ENCODE results near the gene TASP1. TPM values are rescaled to one million over a fixed set of nuclear protein-coding genes. Genes with fewer than 3 reads are reported as not detected.
"Not testable (repeated sequence)": the region's sequence is repeated elsewhere in the genome, so short reads cannot be mapped to it uniquely, and the experiment has no call there.

TASP1 gene
- total RNA-seq, 4 donors from 2014 or later: 14.3 to 17.1 (median 15.6) TPM

- H3K27ac ChIP-seq: no peak overlapping the region
- no peaks in the 10 kb centered on the region for H3K27me3 ChIP-seq
Measured at GRCh38 chr20:13486694-13487093, 152.0 kb downstream of the TASP1 start.

GRCh38 chr20:13485576-13485975 lies 153.2 kb downstream of the TASP1 start:
- H3K36me3 ChIP-seq: peaks cover 0 to 26% (median 0%) of the 10 kb centered on the region in 3 donors
- 40 to 47% methylated on average over 3 of the region's 3 CpGs for WGBS, 2 donors
- DNase-seq (ENCODE audit: low spot score in 2 of 2): no peak
- TF ChIP-seq CTCF (IDR thresholded peaks at IDR 0.05) (no peak), EP300 (IDR thresholded peaks at IDR 0.05) (no peak), POLR2A (IDR thresholded peaks at IDR 0.05) (no peak)
- peaks cover 0 to 7% (median 0%) of the 10 kb centered on the region in 4 donors for H3K9me3 ChIP-seq
- peaks cover 0 to 4% (median under 1%) of the 10 kb centered on the region in 4 donors for H3K4me1 ChIP-seq
- H3K27ac ChIP-seq: no peak overlapping the region
- H3K27me3 ChIP-seq: no peaks in the 10 kb centered on the region
- no peak overlapping the region for H3K4me3 ChIP-seq

More at GRCh38 chr20:13486694-13487093, 152.0 kb downstream of the TASP1 start:
- 77 to 95% methylated on average over 5 of the region's 5 CpGs for WGBS, 2 donors
- peaks cover 0 to 15% (median 0%) of the 10 kb centered on the region in 3 donors for H3K36me3 ChIP-seq
- no peak for DNase-seq (ENCODE audit: low spot score in 2 of 2)
- H3K9me3 ChIP-seq: peaks cover 0 to 7% (median 0%) of the 10 kb centered on the region in 4 donors
- no peak overlapping the region for H3K4me3 ChIP-seq
- TF ChIP-seq POLR2A (IDR thresholded peaks at IDR 0.05) (no peak), CTCF (IDR thresholded peaks at IDR 0.05) (no peak), EP300 (IDR thresholded peaks at IDR 0.05) (no peak)
- H3K4me1 ChIP-seq: peaks cover 0 to 15% (median 6%) of the 10 kb centered on the region in 4 donors

GRCh38 chr20:13485019-13485418 lies 153.7 kb downstream of the TASP1 start:
- not testable (repeated sequence) for DNase-seq (ENCODE audit: low spot score in 2 of 2); H3K27me3 ChIP-seq; H3K4me1 ChIP-seq; H3K4me3 ChIP-seq; H3K27ac ChIP-seq; H3K9me3 ChIP-seq
- peaks cover 0 to 31% (median 0%) of the 10 kb centered on the region in 3 donors for H3K36me3 ChIP-seq
- WGBS, 2 donors: 90 to 94% methylated on average over 1 of the region's 1 CpG

- H3K4me1 ChIP-seq; H3K27me3 ChIP-seq; H3K27ac ChIP-seq; H3K4me3 ChIP-seq; H3K9me3 ChIP-seq; DNase-seq (ENCODE audit: low spot score in 2 of 2): not testable (repeated sequence)
- 97 to 100% methylated on average over 1 of the region's 1 CpG for WGBS, 2 donors
- peaks cover 0 to 33% (median 0%) of the 10 kb centered on the region in 3 donors for H3K36me3 ChIP-seq
Measured at GRCh38 chr20:13483472-13483871, 155.3 kb downstream of the TASP1 start.

- 92 to 97% methylated on average over 2 of the region's 2 CpGs for WGBS, 2 donors
- H3K27me3 ChIP-seq: no peaks in the 10 kb centered on the region
- TF ChIP-seq CTCF (IDR thresholded peaks at IDR 0.05) (no peak), POLR2A (IDR thresholded peaks at IDR 0.05) (no peak)
- H3K9me3 ChIP-seq: no peaks in the 10 kb centered on the region
- peaks cover 0 to 37% (median 0%) of the 10 kb centered on the region in 3 donors for H3K36me3 ChIP-seq
- no peak for DNase-seq (ENCODE audit: low spot score in 2 of 2)
- no peak overlapping the region for H3K27ac ChIP-seq
- no peak overlapping the region for H3K4me3 ChIP-seq
- H3K4me1 ChIP-seq: no peaks in the 10 kb centered on the region
Measured at GRCh38 chr20:13478366-13478765, 160.4 kb downstream of the TASP1 start.

GRCh38 chr20:13474467-13474866 lies 164.3 kb downstream of the TASP1 start:
- Histone ChIP-seq H3K27me3 (no peaks in the 10 kb centered on the region), H3K4me1 (no peaks in the 10 kb centered on the region), H3K36me3 (peaks cover 0 to 5% (median 0%) of the 10 kb centered on the region in 3 donors), H3K4me3 (no peak overlapping the region), H3K9me3 (peaks cover 0 to 5% (median 0%) of the 10 kb centered on the region in 4 donors), H3K27ac (no peak overlapping the region)
- TF ChIP-seq POLR2A (IDR thresholded peaks at IDR 0.05): no peak
- TF ChIP-seq CTCF (IDR thresholded peaks at IDR 0.05): no peak
- TF ChIP-seq EP300 (IDR thresholded peaks at IDR 0.05): no peak
- no peak for DNase-seq (ENCODE audit: low spot score in 2 of 2)
- 95 to 97% methylated on average over 1 of the region's 1 CpG for WGBS, 2 donors

Measured in tibial nerve (tissue), 4 donors.